WTC11 (cell line): ENCODE measurements around the gene NECAB2. TPM values are rescaled to one million over a fixed set of nuclear protein-coding genes. Genes with fewer than 3 reads are reported as not detected.

ENCODE experiments used
- ATAC-seq: fragments of 200-7000 bp; cut with Tn5 transposase; 2 replicates; pipeline ENCODE4 v1.10.0; 2021; ENCODE audit warnings: mild to moderate bottlenecking, moderate library complexity
- CTCF ChIA-PET: fragments of 300-600 bp; sonication (Branson Sonifier 250); formaldehyde crosslinking; loops from one replicate; lab custom pipeline; 2021; ENCODE audit warnings: antibody characterized with exemption; lab: Charles Lee
- POLR2A ChIA-PET: fragments of 350-600 bp; sonication (Branson Sonifier 250); formaldehyde crosslinking; loops from one replicate; lab custom pipeline; 2021; ENCODE audit warnings: antibody characterized with exemption; lab: Charles Lee
- DNase-seq: peaks from one replicate; pipeline ENCODE4 v3.0.0; 2021; ENCODE audit warnings: low spot score
- H3K27ac Mint-ChIP-seq: 2 replicates; pipeline ENCODE4 v1.8.0; 2021; ENCODE audit warnings: mixed read lengths
- H3K27me3 Mint-ChIP-seq: 2 replicates; pipeline ENCODE4 v1.8.0; 2021; ENCODE audit warnings: low read depth, mild to moderate bottlenecking, moderate library complexity, mixed read lengths
- H3K36me3 Mint-ChIP-seq: 2 replicates; pipeline ENCODE4 v1.8.0; 2021; ENCODE audit warnings: mixed read lengths
- H3K4me1 Mint-ChIP-seq: 2 replicates; pipeline ENCODE4 v1.8.0; 2022; ENCODE audit warnings: mixed read lengths
- H3K4me3 Mint-ChIP-seq: 2 replicates; pipeline ENCODE4 v1.8.0; 2021; ENCODE audit warnings: mild to moderate bottlenecking, moderate library complexity, mixed read lengths
- H3K9me3 Mint-ChIP-seq: 2 replicates; pipeline ENCODE4 v1.8.0; 2021; ENCODE audit warnings: mixed read lengths
- ATF3 ChIP-seq: sonication (generic); formaldehyde crosslinking; conservative IDR thresholded peaks from 2 replicates; pipeline ENCODE4 v1.8.1; 2022; ENCODE audit warnings: mild to moderate bottlenecking, missing genetic modification reagents
- CBFB ChIP-seq: sonication (generic); formaldehyde crosslinking; IDR thresholded peaks from 2 replicates; pipeline ENCODE4 v1.8.1; 2022; ENCODE audit warnings: mild to moderate bottlenecking, low read depth, missing genetic modification reagents
- CTCF ChIP-seq: fragments of 200-600 bp; IDR thresholded peaks from 2 replicates; pipeline ENCODE4 v1.8.0; 2022; ENCODE audit warnings: antibody characterized with exemption
- E2F1 ChIP-seq: sonication (generic); formaldehyde crosslinking; IDR thresholded peaks from 2 replicates; pipeline ENCODE4 v1.8.0; 2022; ENCODE audit warnings: mild to moderate bottlenecking, missing genetic modification reagents
- EMX1 ChIP-seq: fragments of 250-450 bp; sonication (Bioruptor Pico); IDR thresholded peaks from 2 replicates; pipeline ENCODE4 v1.8.0; 2021; ENCODE audit warnings: mild to moderate bottlenecking
- ERG ChIP-seq: fragments of 250-450 bp; sonication (Bioruptor Pico); IDR thresholded peaks from 2 replicates; pipeline ENCODE4 v1.8.0; 2021; ENCODE audit warnings: mild to moderate bottlenecking
- FOXP1 ChIP-seq: sonication (generic); formaldehyde crosslinking; IDR thresholded peaks from 2 replicates; pipeline ENCODE4 v1.8.0; 2022; ENCODE audit warnings: missing genetic modification reagents, mild to moderate bottlenecking, moderate library complexity, borderline replicate concordance
- GABPB1 ChIP-seq: sonication (generic); formaldehyde crosslinking; IDR thresholded peaks from 2 replicates; pipeline ENCODE4 v1.8.1; 2023; ENCODE audit warnings: mild to moderate bottlenecking, missing genetic modification reagents
- IRF1 ChIP-seq: sonication (generic); formaldehyde crosslinking; IDR thresholded peaks from 2 replicates; pipeline ENCODE4 v1.8.0; 2023; ENCODE audit warnings: missing genetic modification reagents
- IRF2 ChIP-seq: sonication (generic); formaldehyde crosslinking; IDR thresholded peaks from 2 replicates; pipeline ENCODE4 v1.8.0; 2022; ENCODE audit warnings: low read depth, missing genetic modification reagents, borderline replicate concordance
- KAT7 ChIP-seq: sonication (generic); formaldehyde crosslinking; IDR thresholded peaks from 2 replicates; pipeline ENCODE4 v1.8.1; 2023; ENCODE audit warnings: missing genetic modification reagents, mild to moderate bottlenecking, borderline replicate concordance
- MAX ChIP-seq: sonication (generic); formaldehyde crosslinking; IDR thresholded peaks from 2 replicates; pipeline ENCODE4 v1.8.0; 2022; ENCODE audit warnings: mild to moderate bottlenecking, missing genetic modification reagents
- MYBL2 ChIP-seq: sonication (generic); formaldehyde crosslinking; IDR thresholded peaks from 2 replicates; pipeline ENCODE4 v1.8.1; 2023; ENCODE audit warnings: mild to moderate bottlenecking, moderate library complexity, missing genetic modification reagents
- NFE2L1 ChIP-seq: sonication (generic); formaldehyde crosslinking; IDR thresholded peaks from 2 replicates; pipeline ENCODE4 v1.8.1; 2023; ENCODE audit warnings: missing genetic modification reagents
- NR1H2 ChIP-seq: sonication (generic); formaldehyde crosslinking; IDR thresholded peaks from 2 replicates; pipeline ENCODE4 v1.9.0; 2021; ENCODE audit warnings: mild to moderate bottlenecking, moderate library complexity, missing genetic modification reagents
- SP1 ChIP-seq: sonication (generic); formaldehyde crosslinking; conservative IDR thresholded peaks from 2 replicates; pipeline ENCODE4 v1.8.1; 2022; ENCODE audit warnings: missing genetic modification reagents
- TP53 ChIP-seq: sonication (generic); formaldehyde crosslinking; IDR thresholded peaks from 2 replicates; pipeline ENCODE4 v1.8.1; 2023; ENCODE audit warnings: mild to moderate bottlenecking, missing genetic modification reagents
- ZBTB21 ChIP-seq: sonication (generic); formaldehyde crosslinking; IDR thresholded peaks from 2 replicates; pipeline ENCODE4 v1.8.1; 2023; ENCODE audit warnings: mild to moderate bottlenecking, missing genetic modification reagents, borderline replicate concordance
- ZBTB43 ChIP-seq: sonication (generic); formaldehyde crosslinking; IDR thresholded peaks from 2 replicates; pipeline ENCODE4 v1.8.1; 2023; ENCODE audit warnings: mild to moderate bottlenecking, missing genetic modification reagents
- ZNF396 ChIP-seq: fragments of 250-450 bp; sonication (Bioruptor Pico); IDR thresholded peaks from 2 replicates; pipeline ENCODE4 v1.8.0; 2021; ENCODE audit warnings: mild to moderate bottlenecking, moderate library complexity, borderline replicate concordance
- ZNF425 ChIP-seq: fragments of 250-450 bp; sonication (Bioruptor Pico); conservative IDR thresholded peaks from 2 replicates; pipeline ENCODE4 v1.9.0; 2021; ENCODE audit warnings: mild to moderate bottlenecking
- ZSCAN18 ChIP-seq: fragments of 250-450 bp; sonication (Bioruptor Pico); IDR thresholded peaks from 2 replicates; pipeline ENCODE4 v2.1.2; 2022; ENCODE audit warnings: mild to moderate bottlenecking, moderate library complexity
- total RNA-seq: library from RNA; stranded (reverse); gene quantifications from 3 replicates; pipeline ENCODE4 v1.2.3, GENCODE V29; 2021

Gene NECAB2
- total RNA-seq, 1 experiment from 2014 or later = 2.9 TPM

- no peak for DNase-seq
- H3K4me3 Mint-ChIP-seq = no peak overlapping the region
- no peaks in the 10 kb centered on the region for H3K9me3 Mint-ChIP-seq
- no peaks in the 10 kb centered on the region; the same call in 1 of the 2 replicates for H3K27me3 Mint-ChIP-seq
- peaks cover 7% of the 10 kb centered on the region; the same call in 1 of the 2 replicates for H3K4me1 Mint-ChIP-seq
- TF ChIP-seq CTCF (no peak), FOXP1 (CRISPR knock-in tag) (no peak), EMX1 (no peak), ATF3 (CRISPR knock-in tag) (no peak), IRF2 (CRISPR knock-in tag) (no peak), MAX (CRISPR knock-in tag) (no peak), TP53 (CRISPR knock-in tag) (no peak), ZBTB43 (CRISPR knock-in tag) (no peak), ZNF425 (CRISPR knock-in tag) (no peak), IRF1 (CRISPR knock-in tag) (no peak), NR1H2 (CRISPR knock-in tag) (no peak), KAT7 (CRISPR knock-in tag) (no peak)
- ChIA-PET CTCF (interaction anchor here (0.7 to 0.9 kb wide), 3 partner anchors 9 to 14 kb away, joined by 3 to 4 read pairs (median 4); partner anchors contain the start of gene OSGIN1), POLR2A (no interaction called here)
- no peaks in the 10 kb centered on the region for H3K36me3 Mint-ChIP-seq
- ATAC-seq = peak; percentile 26
- H3K27ac Mint-ChIP-seq = no peak overlapping the region
Observed at GRCh38 chr16:83939266-83939855, 28.7 kb upstream of the NECAB2 start.

GRCh38 chr16:83940119-83940518 is 27.9 kb upstream of the NECAB2 start:
- no peaks in the 10 kb centered on the region for H3K36me3 Mint-ChIP-seq
- no peak overlapping the region for H3K27ac Mint-ChIP-seq
- H3K4me3 Mint-ChIP-seq = no peak overlapping the region
- TF ChIP-seq CBFB (no peak), NFE2L1 (CRISPR knock-in tag) (no peak), ERG (no peak), ZNF396 (no peak), GABPB1 (CRISPR knock-in tag) (no peak), E2F1 (no peak), SP1 (CRISPR knock-in tag) (no peak), MYBL2 (CRISPR knock-in tag) (no peak), ZBTB21 (CRISPR knock-in tag) (no peak), ZSCAN18 (CRISPR knock-in tag) (no peak), KAT7 (CRISPR knock-in tag) (no peak)
- DNase-seq = no peak
- POLR2A ChIA-PET = no interaction called here
- peak; percentile 23; the same call in 1 of the 2 replicates for ATAC-seq
- CTCF ChIA-PET = interaction anchor here (0.7 to 1.4 kb wide), 3 partner anchors 8 to 14 kb away, joined by 3 to 7 read pairs (median 4); no protein-coding TSS in a partner anchor
- no peaks in the 10 kb centered on the region; the same call in 1 of the 2 replicates for H3K27me3 Mint-ChIP-seq
- H3K9me3 Mint-ChIP-seq = no peaks in the 10 kb centered on the region
- H3K4me1 Mint-ChIP-seq = peaks cover 7% of the 10 kb centered on the region; the same call in 1 of the 2 replicates
